ENCODE data around the gene PRPF31. TPM values are rescaled to one million over a fixed set of nuclear protein-coding genes. Genes with fewer than 3 reads are reported as not detected.

The PRPF31 gene
- total RNA-seq, 4 donors from 2014 or later, result 49.6 to 75.3 (median 55.4) TPM

DNA sequence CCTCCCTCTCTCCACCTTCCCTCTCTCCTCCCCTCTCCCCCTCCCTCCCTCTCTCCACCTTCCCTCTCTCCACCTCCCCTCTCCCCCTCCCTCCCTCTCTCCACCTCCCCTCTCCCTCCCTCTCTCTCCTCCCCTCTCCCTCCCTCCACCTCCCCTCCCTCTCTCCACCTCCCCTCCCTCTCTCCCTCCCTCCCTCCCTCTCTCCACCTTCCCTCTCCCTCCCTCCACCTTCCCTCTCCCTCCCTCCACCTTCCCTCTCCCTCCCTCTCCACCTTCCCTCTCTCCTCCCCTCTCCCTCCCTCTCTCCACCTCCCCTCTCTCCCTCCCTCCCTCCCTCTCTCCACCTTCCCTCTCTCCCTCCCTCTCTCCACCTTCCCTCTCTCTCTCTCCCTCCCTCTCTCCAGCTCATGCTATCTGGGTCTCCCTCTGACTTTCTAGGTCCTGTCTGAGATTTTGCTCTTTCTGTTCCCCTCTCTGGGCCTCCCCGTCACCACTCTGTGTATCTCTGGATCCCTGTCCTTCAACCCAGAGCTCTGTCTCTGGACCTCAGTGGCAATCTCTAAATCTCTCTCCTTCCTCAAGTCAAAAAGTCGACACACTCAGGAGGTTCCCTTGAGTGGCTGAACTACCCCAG, 18.5 kb downstream of the PRPF31 start:
- peaks cover 30% of the 10 kb centered on the region for H3K4me1 ChIP-seq
- peaks cover 29% of the 10 kb centered on the region for H3K36me3 ChIP-seq
- TF ChIP-seq EP300 (IDR thresholded peaks at IDR 0.05), result no peak
- no peak for TF ChIP-seq CTCF (IDR thresholded peaks at IDR 0.05)
- no peak for TF ChIP-seq POLR2AphosphoS5 (IDR thresholded peaks at IDR 0.05)
- no peak for TF ChIP-seq POLR2A (IDR thresholded peaks at IDR 0.05)
- DNase-seq (ENCODE audit: low spot score in 2 of 2), result no peak
- H3K27ac ChIP-seq, result no peak overlapping the region
- no peaks in the 10 kb centered on the region for H3K27me3 ChIP-seq
- WGBS, result 43% methylated on average over 2 of the region's 2 CpGs
- H3K9me3 ChIP-seq, result no peaks in the 10 kb centered on the region
- no peak overlapping the region for H3K4me3 ChIP-seq

DNA sequence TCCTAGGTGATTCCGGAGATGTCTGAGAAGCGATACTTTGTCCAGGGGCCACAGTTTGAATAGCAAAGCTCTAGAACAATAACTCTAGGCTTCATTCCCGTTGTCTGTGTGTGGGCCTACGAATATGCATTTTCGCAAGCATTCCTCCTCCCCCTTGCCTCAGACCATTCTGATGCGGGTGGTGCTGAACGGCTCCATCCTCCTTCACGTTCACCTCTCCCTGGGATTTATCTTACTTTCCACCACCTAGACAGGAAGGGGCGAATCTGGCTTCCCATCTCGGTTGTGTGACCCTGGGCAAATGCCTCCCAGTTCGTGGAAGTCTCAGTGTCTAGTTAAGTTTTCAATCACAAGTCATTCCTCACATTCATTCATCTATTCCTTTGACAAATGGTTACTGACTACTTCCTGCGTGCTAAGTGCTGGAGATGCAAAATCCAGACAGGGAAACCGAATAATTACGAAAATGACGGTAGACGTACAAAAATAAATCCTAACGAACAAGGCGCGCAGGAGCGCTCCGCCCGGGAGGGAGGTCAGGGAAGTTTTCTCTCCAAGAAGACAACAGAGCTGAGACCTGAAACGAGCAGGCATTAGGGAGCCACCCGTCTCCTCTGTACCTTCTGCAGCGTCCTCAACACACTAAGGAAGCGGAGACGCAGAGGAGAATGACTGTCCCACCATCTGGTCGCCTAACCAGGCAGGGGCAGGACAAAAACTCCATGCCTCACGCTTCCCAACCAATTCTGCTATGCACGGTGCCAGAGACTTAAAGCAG, 20.7 kb downstream of the PRPF31 start:
- peaks cover 17% of the 10 kb centered on the region for H3K36me3 ChIP-seq
- 3% methylated on average over 30 of the region's 30 CpGs for WGBS
- DNase-seq (ENCODE audit: low spot score in 2 of 2), result peak in 1 of 2 donors; percentile 67
- no peaks in the 10 kb centered on the region for H3K27me3 ChIP-seq
- no peaks in the 10 kb centered on the region for H3K9me3 ChIP-seq
- peaks cover 51% of the 10 kb centered on the region for H3K4me1 ChIP-seq
- TF ChIP-seq CTCF (IDR thresholded peaks at IDR 0.05), result no peak
- no peak for TF ChIP-seq POLR2AphosphoS5 (IDR thresholded peaks at IDR 0.05)
- TF ChIP-seq POLR2A (IDR thresholded peaks at IDR 0.05), result no peak
- TF ChIP-seq EP300 (IDR thresholded peaks at IDR 0.05), result no peak
- peak overlapping the region; percentile 58 for H3K27ac ChIP-seq
- H3K4me3 ChIP-seq, result peak overlapping the region; percentile 53

GRCh38 chr19:54136864-54137698, 21.5 kb downstream of the PRPF31 start:
- Histone ChIP-seq H3K9me3 (no peaks in the 10 kb centered on the region), H3K4me1 (peaks cover 51% of the 10 kb centered on the region), H3K36me3 (peaks cover 12% of the 10 kb centered on the region), H3K4me3 (peak overlapping the region; percentile 100), H3K27me3 (no peaks in the 10 kb centered on the region), H3K27ac (peak overlapping the region; percentile 98)
- under 1% methylated on average over 45 of the region's 46 CpGs for WGBS
- TF ChIP-seq POLR2A (IDR thresholded peaks at IDR 0.05), result no peak
- peak in 1 of 3 donors; percentile 56 for TF ChIP-seq POLR2AphosphoS5 (IDR thresholded peaks at IDR 0.05)
- peak; percentile 100 for DNase-seq (ENCODE audit: low spot score in 2 of 2)

- Histone ChIP-seq H3K27me3 (no peaks in the 10 kb centered on the region), H3K9me3 (no peaks in the 10 kb centered on the region), H3K36me3 (peaks cover 19% of the 10 kb centered on the region), H3K27ac (peak within 1 kb of the TSS; percentile 98), H3K4me1 (peaks cover 51% of the 10 kb centered on the region), H3K4me3 (peak within 1 kb of the TSS; percentile 100)
- peak in 1 of 2 donors; percentile 71 for TF ChIP-seq POLR2A (IDR thresholded peaks at IDR 0.05)
- no peak for TF ChIP-seq EP300 (IDR thresholded peaks at IDR 0.05)
- peak in 1 of 3 donors; percentile 66 for TF ChIP-seq POLR2AphosphoS5 (IDR thresholded peaks at IDR 0.05)
- no peak for DNase-seq (ENCODE audit: low spot score in 2 of 2)
- 0% methylated on average over 2 of the region's 103 CpGs for WGBS
Measured at GRCh38 chr19:54137699-54138488, 22.3 kb downstream of the PRPF31 start, which contains the start of gene CNOT3. CNOT3 (plus strand) TSS chr19:54137762; CDS start chr19:54142979, 5,217 bp downstream.

GRCh38 chr19:54138489-54139256, 23.1 kb downstream of the PRPF31 start:
- Histone ChIP-seq H3K4me1 (peaks cover 51% of the 10 kb centered on the region), H3K27ac (peak overlapping the region; percentile 98), H3K4me3 (peak overlapping the region; percentile 100), H3K36me3 (peaks cover 27% of the 10 kb centered on the region), H3K9me3 (no peaks in the 10 kb centered on the region), H3K27me3 (no peaks in the 10 kb centered on the region)
- no peak for TF ChIP-seq EP300 (IDR thresholded peaks at IDR 0.05)
- TF ChIP-seq POLR2AphosphoS5 (IDR thresholded peaks at IDR 0.05), result no peak
- TF ChIP-seq CTCF (IDR thresholded peaks at IDR 0.05), result no peak
- no peak for TF ChIP-seq POLR2A (IDR thresholded peaks at IDR 0.05)
- DNase-seq (ENCODE audit: low spot score in 2 of 2), result no peak
- WGBS, result 27% methylated on average over 15 of the region's 31 CpGs

All from suprapubic skin (tissue), 4 donors.